Measurements from ENCODE around the gene FAM136A. TPM values are rescaled to one million over a fixed set of nuclear protein-coding genes. Genes with fewer than 3 reads are reported as not detected.

FAM136A gene
- total RNA-seq, 1 experiment from 2014 or later, result 77.7 TPM

GRCh38 chr2:70340075-70340474 lies 38.2 kb upstream of the FAM136A start:
- POLR2A ChIA-PET (ENCODE audit: low non-redundant PET), result no interaction called here
- TF ChIP-seq EZH2 (IDR thresholded peaks at IDR 0.05; ENCODE audit: borderline replicate concordance, low read depth, low read length, poor library complexity, severe bottlenecking) (no peak), CTCF (conservative IDR thresholded peaks at IDR 0.05; ENCODE audit: low read depth, low read length) (no peak)
- no peaks in the 10 kb centered on the region for H3K9me3 ChIP-seq (ENCODE audit: low read depth, low read length, poor library complexity, severe bottlenecking)
- CTCF ChIA-PET, result no interaction called here
- BruUV-seq (replicated peaks), result no TSS peak
- H3K4me1 ChIP-seq (ENCODE audit: insufficient read depth, low read length, poor library complexity, severe bottlenecking), result no peaks in the 10 kb centered on the region
- no peak for DNase-seq (ENCODE audit: low spot score)
- H3K36me3 ChIP-seq (ENCODE audit: insufficient read depth, low read length, poor library complexity, severe bottlenecking), result no peaks in the 10 kb centered on the region
- intact Hi-C loops (cut with micrococcal nuclease; ENCODE audit: unreplicated experiment), result no loop called here
- no peak overlapping the region for H3K4me3 ChIP-seq (ENCODE audit: low read depth, low read length, poor library complexity, severe bottlenecking)
- no peak overlapping the region for H3K27ac ChIP-seq (ENCODE audit: low read depth, low read length, poor library complexity, severe bottlenecking)
- peaks cover 9% of the 10 kb centered on the region for H3K27me3 ChIP-seq (replicated peaks; ENCODE audit: insufficient read depth, low read depth, low read length, poor library complexity)

- intact Hi-C loops (cut with micrococcal nuclease; ENCODE audit: unreplicated experiment), result no loop called here
- H3K4me3 ChIP-seq (ENCODE audit: low read depth, low read length, poor library complexity, severe bottlenecking), result no peak overlapping the region
- no peaks in the 10 kb centered on the region for H3K4me1 ChIP-seq (ENCODE audit: insufficient read depth, low read length, poor library complexity, severe bottlenecking)
- BruUV-seq (replicated peaks), result no TSS peak
- TF ChIP-seq EZH2 (IDR thresholded peaks at IDR 0.05; ENCODE audit: borderline replicate concordance, low read depth, low read length, poor library complexity, severe bottlenecking) (no peak), CTCF (conservative IDR thresholded peaks at IDR 0.05; ENCODE audit: low read depth, low read length) (no peak)
- H3K27ac ChIP-seq (ENCODE audit: low read depth, low read length, poor library complexity, severe bottlenecking), result no peak overlapping the region
- CTCF ChIA-PET, result interaction anchor here (1.2 kb wide), 1 partner anchor 283 kb away, joined by 3 read pairs; no protein-coding TSS in a partner anchor
- no peaks in the 10 kb centered on the region for H3K27me3 ChIP-seq (replicated peaks; ENCODE audit: insufficient read depth, low read depth, low read length, poor library complexity)
- no peaks in the 10 kb centered on the region for H3K9me3 ChIP-seq (ENCODE audit: low read depth, low read length, poor library complexity, severe bottlenecking)
- POLR2A ChIA-PET (ENCODE audit: low non-redundant PET), result no interaction called here
- DNase-seq (ENCODE audit: low spot score), result no peak
- H3K36me3 ChIP-seq (ENCODE audit: insufficient read depth, low read length, poor library complexity, severe bottlenecking), result no peaks in the 10 kb centered on the region
Observed at GRCh38 chr2:70336552-70336951, 34.7 kb upstream of the FAM136A start.

GRCh38 chr2:70331012-70331411 lies 29.1 kb upstream of the FAM136A start:
- intact Hi-C loops (cut with micrococcal nuclease; ENCODE audit: unreplicated experiment), result no loop called here
- no peak for TF ChIP-seq EZH2 (IDR thresholded peaks at IDR 0.05; ENCODE audit: borderline replicate concordance, low read depth, low read length, poor library complexity, severe bottlenecking)
- TF ChIP-seq CTCF (conservative IDR thresholded peaks at IDR 0.05; ENCODE audit: low read depth, low read length), result no peak
- H3K4me3 ChIP-seq (ENCODE audit: low read depth, low read length, poor library complexity, severe bottlenecking), result no peak overlapping the region
- no peak overlapping the region for H3K27ac ChIP-seq (ENCODE audit: low read depth, low read length, poor library complexity, severe bottlenecking)
- POLR2A ChIA-PET (ENCODE audit: low non-redundant PET), result no interaction called here
- no peaks in the 10 kb centered on the region for H3K36me3 ChIP-seq (ENCODE audit: insufficient read depth, low read length, poor library complexity, severe bottlenecking)
- no peaks in the 10 kb centered on the region for H3K4me1 ChIP-seq (ENCODE audit: insufficient read depth, low read length, poor library complexity, severe bottlenecking)
- no peak for DNase-seq (ENCODE audit: low spot score)
- BruUV-seq (replicated peaks), result no TSS peak
- H3K9me3 ChIP-seq (ENCODE audit: low read depth, low read length, poor library complexity, severe bottlenecking), result no peaks in the 10 kb centered on the region
- CTCF ChIA-PET, result interaction anchor here (0.6 kb wide), 1 partner anchor 13 kb away, joined by 7 read pairs; no protein-coding TSS in a partner anchor
- H3K27me3 ChIP-seq (replicated peaks; ENCODE audit: insufficient read depth, low read depth, low read length, poor library complexity), result no peaks in the 10 kb centered on the region

All from A673 (cell line).